Right ventricle myocardium inferior (tissue), 1 donor: ENCODE measurements around the gene P3H1. TPM values are rescaled to one million over a fixed set of nuclear protein-coding genes. Genes with fewer than 3 reads are reported as not detected.
"Not testable (repeated sequence)": the region's sequence is repeated elsewhere in the genome, so short reads cannot be mapped to it uniquely, and the experiment has no call there.

Experiments
- ATAC-seq: fragments of 200-7000 bp; cut with Tn5 transposase; one replicate; pipeline ENCODE4 v1.9.1; 2020; ENCODE audit warnings: mild to moderate bottlenecking, moderate library complexity
- DNase-seq: peaks from one replicate; pipeline ENCODE4 v3.0.0; 2021; ENCODE audit errors: missing footprints
- intact Hi-C: fragments of 100-400 bp; cut with DNase I; formaldehyde crosslinking; loops from one replicate; pipeline ENCODE4 v1.11.0; 2022
- total RNA-seq: library from RNA; stranded (reverse); fragmentation: NEBNext Ultra II Directional; extraction: Animal tissue kit (Norgen Biotek cat#: 25700); gene quantifications from one replicate; pipeline ENCODE4 v1.2.1, GENCODE V29; 2021
- donor health status: DM: no; HTN: yes; CAD: no; lungs with severe emphysema.

Gene P3H1
- total RNA-seq, 1 donor from 2014 or later, result 9.3 TPM

GRCh38 chr1:42736571-42737200, 30.1 kb downstream of the P3H1 start:
- intact Hi-C loops, result no loop called here
- DNase-seq (no peak), ATAC-seq (no peak)

DNA sequence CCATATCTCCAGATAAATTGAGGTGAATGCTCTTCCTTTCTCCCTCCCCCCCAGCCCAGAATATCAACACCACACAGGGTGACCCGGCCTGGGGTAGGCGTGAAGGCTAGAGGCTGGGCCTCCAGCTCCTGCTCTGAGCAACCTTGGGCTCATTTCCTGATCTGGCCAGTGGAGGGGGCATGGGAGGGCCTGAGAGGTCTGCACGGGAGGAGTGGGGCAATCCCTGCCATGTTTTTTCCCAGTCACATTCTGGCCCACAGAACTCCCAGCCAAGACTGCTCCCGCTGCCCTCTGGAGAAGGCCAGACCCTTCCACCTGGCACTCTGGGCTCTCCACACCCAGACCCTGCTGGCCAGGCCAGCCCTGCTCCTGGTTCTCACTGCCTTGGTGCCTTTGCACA, 30.7 kb downstream of the P3H1 start:
- intact Hi-C loops, result no loop called here
- DNase-seq, result no peak

DNA sequence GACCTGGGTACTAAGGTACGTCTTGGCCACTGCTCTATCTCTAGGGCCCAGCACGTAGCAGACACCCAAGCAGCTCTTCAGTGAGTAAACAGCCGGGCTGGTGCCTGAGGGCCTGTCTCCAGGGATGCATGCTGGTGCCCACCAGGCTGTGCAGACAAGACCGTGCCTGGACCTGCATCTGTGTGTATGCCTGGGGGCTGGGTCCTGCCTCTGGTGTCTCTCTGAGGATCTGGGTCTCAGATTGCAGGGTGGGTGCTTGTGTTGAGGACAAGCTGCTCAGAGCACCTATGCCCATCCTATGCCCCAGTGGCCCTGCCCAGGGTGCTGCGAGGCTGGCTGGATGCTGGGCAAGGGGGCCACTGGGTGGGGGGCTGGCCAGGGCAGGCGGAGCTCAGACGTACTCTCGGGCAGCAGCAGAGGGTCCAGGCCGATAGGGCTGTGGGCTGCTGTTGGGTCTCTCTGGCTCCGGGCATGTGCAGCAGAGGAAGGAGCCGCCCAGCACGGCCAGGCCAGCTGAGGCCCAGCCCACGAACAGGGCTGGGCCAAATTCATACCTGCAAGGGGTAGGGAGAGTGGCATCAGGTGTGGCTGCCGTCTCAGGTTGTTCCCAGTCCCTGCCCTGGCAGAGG, 31.2 kb downstream of the P3H1 start:
- DNase-seq (no peak), ATAC-seq (no peak)
- intact Hi-C loops, result no loop called here

More for the DNA sequence above, 30.7 kb downstream of the P3H1 start:
- no peak for ATAC-seq

- no peak for ATAC-seq
- intact Hi-C loops, result no loop called here
- DNase-seq, result no peak
Observed at GRCh38 chr1:42735056-42735455, 31.8 kb downstream of the P3H1 start.

DNA sequence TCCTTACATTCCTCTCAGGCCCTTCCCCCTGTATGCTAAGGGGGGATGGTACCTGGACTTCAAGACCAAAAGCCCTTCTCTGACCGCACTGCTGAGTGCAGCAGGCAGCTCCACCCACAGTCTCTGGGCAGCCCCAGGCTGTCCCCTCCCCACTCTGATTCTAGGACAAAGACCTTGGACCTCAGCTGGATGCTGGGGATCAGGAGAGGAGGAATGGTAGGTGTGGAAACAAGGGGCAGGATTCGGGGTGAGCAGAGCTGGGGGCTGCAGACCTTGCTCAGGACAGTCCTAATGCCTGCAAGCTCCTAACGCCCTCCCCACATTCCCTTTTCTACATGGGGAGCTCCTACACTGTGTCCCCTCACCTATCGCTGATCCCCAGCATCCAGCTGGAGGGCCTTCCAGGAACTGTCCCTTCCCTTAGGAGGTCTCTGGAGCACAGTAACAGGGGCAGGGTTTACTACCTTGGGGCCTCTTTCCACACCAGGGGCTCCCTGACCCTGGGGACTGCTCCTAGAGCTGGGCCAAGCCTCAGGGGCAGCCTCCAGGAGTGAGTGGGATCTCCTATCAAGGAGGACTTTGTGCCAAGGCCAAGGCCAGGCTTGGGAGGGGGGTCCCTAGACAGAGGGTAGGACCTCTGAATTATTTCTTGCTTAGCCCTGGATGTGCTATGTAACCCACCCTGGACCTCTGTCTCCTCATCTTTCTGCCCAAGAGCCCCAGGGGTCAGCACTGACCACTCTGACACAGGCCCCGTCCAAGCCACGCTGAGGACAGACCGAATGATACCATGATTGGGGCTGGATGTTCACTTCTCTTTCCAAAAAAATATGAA, 32.4 kb downstream of the P3H1 start:
- ATAC-seq, result no peak
- DNase-seq, result no peak
- intact Hi-C loops, result no loop called here

- intact Hi-C loops, result no loop called here
- ATAC-seq (no peak), DNase-seq (no peak)
Observed at GRCh38 chr1:42733415-42734200, 33.2 kb downstream of the P3H1 start.

GRCh38 chr1:42732126-42732680, 34.6 kb downstream of the P3H1 start:
- ATAC-seq (peak; percentile 33), DNase-seq (no peak)
- intact Hi-C loops, result no loop called here

GRCh38 chr1:42731585-42731984, 35.2 kb downstream of the P3H1 start:
- DNase-seq, result no peak
- intact Hi-C loops, result no loop called here
- ATAC-seq, result no peak

DNA sequence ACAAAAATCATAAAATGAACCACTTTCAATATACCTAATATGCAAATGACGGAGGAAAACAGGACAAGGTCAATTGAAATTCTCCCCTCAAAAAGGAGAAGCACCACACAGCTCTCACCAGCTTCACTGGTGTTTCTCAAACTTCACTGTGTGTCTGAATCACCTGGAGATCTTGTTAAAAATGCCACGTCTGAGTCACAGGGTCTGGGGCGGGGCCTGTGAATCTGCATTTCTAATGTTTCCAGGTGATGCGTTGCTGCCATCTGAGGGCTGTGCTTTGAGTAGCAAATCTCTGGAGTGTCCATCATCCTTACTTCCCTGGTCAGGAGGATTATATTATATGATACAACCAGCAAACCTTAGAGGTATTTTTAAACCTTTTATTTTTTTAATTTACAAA, 35.8 kb downstream of the P3H1 start:
- ATAC-seq, result no peak
- intact Hi-C loops, result no loop called here
- DNase-seq, result no peak

GRCh38 chr1:42730002-42730401, 36.8 kb downstream of the P3H1 start:
- intact Hi-C loops, result no loop called here

DNA sequence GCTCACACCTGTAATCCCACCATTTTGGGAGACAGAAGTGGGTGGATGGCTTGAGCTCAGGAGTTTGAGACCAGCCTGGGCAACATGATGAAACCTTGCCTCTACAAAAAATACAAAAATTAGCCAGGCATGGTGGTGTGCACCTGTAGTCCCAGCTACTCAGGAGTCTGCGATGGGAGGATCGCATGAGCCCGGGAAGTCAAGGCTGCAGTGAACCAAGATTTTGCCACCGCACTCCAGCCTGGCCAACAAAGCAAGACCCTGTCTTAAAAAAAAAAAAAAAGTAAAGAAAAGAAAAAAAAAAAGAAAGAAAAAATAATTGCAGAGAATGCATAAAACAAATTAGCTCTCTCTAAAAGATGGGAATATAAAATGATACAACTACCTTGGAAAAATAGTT, 41.0 kb downstream of the P3H1 start:
- ATAC-seq, intact Hi-C loops, DNase-seq: not testable (repeated sequence)

More at GRCh38 chr1:42730002-42730401, 36.8 kb downstream of the P3H1 start:
- ATAC-seq (no peak), DNase-seq (no peak)

GRCh38 chr1:42723511-42723910, 43.3 kb downstream of the P3H1 start:
- ATAC-seq (no peak), DNase-seq (no peak)
- intact Hi-C loops, result no loop called here

DNA sequence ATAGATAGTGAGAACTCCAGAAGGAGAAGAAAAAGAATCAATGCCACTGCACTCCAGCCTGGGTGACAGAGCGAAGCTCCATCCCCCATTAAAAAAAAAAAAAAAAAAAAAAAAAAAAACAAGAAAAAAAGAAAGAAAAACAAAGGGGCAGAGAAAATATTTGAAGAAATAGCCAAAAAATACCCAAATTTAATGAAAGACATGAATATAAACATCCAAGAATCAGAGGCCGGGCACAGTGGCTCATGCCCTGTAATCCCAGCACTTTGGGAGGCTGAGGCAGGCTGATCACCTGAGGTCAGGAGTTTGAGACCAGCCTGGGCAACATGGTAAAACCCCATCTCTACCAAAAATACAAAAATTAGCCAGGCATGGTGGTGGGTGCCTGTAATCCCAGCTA, 44.4 kb downstream of the P3H1 start:
- intact Hi-C loops, DNase-seq, ATAC-seq: not testable (repeated sequence)

DNA sequence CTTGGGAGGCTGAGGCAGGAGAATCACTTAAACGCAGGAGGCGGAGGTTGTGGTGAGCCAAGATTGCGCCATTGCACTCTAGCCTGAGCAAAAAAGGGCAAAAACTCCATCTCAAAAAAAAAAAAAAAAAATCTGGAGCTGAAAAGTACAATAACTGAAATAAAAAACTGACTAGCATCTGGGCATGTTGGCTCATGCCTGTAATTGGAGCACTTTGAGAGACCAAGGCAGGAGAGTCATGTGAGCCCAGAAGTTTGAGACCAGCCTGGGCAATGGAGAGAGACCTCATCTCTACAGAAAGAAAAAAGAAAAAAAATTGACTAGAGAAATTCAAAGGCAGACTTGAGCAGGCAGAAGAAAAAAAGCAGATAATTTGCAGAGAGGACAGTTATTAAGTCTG, 44.9 kb downstream of the P3H1 start:
- no peak for ATAC-seq
- intact Hi-C loops, result no loop called here

DNA sequence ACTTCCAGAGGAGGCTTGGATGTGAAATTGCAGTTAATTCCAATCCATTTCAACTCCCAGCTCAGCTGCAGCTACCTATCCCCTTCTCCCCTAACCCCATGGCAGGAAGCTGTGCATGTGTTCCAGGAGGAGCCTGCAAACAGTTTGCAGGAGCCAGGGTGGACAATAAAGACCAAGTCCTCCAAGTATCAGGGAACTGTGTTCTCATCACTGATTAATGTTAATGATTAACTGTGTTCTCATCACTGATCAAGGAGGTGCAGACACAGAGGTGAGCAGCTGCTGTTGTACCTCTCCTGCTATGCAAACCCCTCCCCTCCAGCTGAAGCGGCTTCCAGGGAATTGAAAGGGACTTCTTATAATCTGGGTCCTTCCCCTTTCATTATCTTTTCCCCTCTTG, 46.0 kb downstream of the P3H1 start:
- DNase-seq (no peak), ATAC-seq (no peak)
- intact Hi-C loops, result no loop called here

More for the DNA sequence above, 44.9 kb downstream of the P3H1 start:
- DNase-seq, result no peak

GRCh38 chr1:42714441-42714840, 52.4 kb downstream of the P3H1 start:
- DNase-seq, ATAC-seq, intact Hi-C loops: not testable (repeated sequence)

DNA sequence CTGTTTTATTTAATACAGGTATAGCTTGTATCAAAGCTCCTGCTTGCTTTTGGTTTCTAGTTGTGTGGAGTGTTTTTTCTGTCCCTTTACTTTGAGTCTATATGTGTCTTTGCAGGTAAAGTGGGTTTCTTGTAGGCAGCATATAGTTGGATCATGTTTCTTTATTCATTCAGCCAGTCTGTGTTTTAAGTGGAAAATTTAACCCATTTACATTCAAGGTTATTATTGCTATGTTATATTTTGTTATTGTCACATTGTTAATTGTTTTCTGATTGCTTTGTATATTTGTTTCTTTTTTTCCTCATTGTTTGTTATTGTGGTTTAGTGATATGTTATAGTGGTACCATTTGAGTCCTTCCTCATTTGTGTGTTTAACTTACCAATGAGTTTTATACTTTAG, 53.5 kb downstream of the P3H1 start:
- ATAC-seq (no peak), DNase-seq (no peak)
- intact Hi-C loops, result no loop called here

GRCh38 chr1:42712808-42713207, 54.0 kb downstream of the P3H1 start:
- DNase-seq, ATAC-seq, intact Hi-C loops: not testable (repeated sequence)
